ENCODE data around the gene KCNIP3.

Gene KCNIP3

GRCh38 chr2:95297639-95298395 is 670 bp downstream of the KCNIP3 start:
- no peak for DNase-seq

- no peak for DNase-seq
These were observed 1.5 kb downstream of the KCNIP3 start for GRCh38 chr2:95298486-95299111.

- no peak for DNase-seq
These were observed 2.8 kb downstream of the KCNIP3 start for GRCh38 chr2:95299961-95300360.

- no peak for DNase-seq
These were observed 3.3 kb downstream of the KCNIP3 start for GRCh38 chr2:95300450-95300849.

GRCh38 chr2:95301186-95301585 is 4.0 kb downstream of the KCNIP3 start:
- DNase-seq, result no peak

- no peak for DNase-seq
These were observed 4.9 kb downstream of the KCNIP3 start for GRCh38 chr2:95301876-95302641.

- DNase-seq, result no peak
These were observed 6.2 kb downstream of the KCNIP3 start for GRCh38 chr2:95303191-95303919.

- no peak for DNase-seq
These were observed 8.4 kb downstream of the KCNIP3 start for GRCh38 chr2:95305380-95306061.

- no peak for DNase-seq
These were observed 9.3 kb downstream of the KCNIP3 start for GRCh38 chr2:95306336-95306895.

- no peak for DNase-seq
These were observed 9.9 kb downstream of the KCNIP3 start for GRCh38 chr2:95307036-95307435.

- DNase-seq, result no peak
These were observed 10.7 kb downstream of the KCNIP3 start for GRCh38 chr2:95307878-95308277.

- no peak for DNase-seq
These were observed 11.4 kb downstream of the KCNIP3 start for GRCh38 chr2:95308426-95308990.

- no peak for DNase-seq
These were observed 12.5 kb downstream of the KCNIP3 start for GRCh38 chr2:95309599-95309998.

- no peak for DNase-seq
These were observed 13.1 kb downstream of the KCNIP3 start for GRCh38 chr2:95310216-95310615.

- no peak for DNase-seq
These were observed 13.5 kb downstream of the KCNIP3 start for GRCh38 chr2:95310651-95311050.

- DNase-seq, result no peak
These were observed 14.8 kb downstream of the KCNIP3 start for GRCh38 chr2:95311815-95312542.

- DNase-seq, result no peak
These were observed 15.5 kb downstream of the KCNIP3 start for GRCh38 chr2:95312543-95313201.

- no peak for DNase-seq
These were observed 16.4 kb downstream of the KCNIP3 start for GRCh38 chr2:95313296-95314131.

- DNase-seq, result no peak
These were observed 17.4 kb downstream of the KCNIP3 start for GRCh38 chr2:95314598-95314963.
